SK-N-SH (cell line): ENCODE results near the gene RSRC1.

ENCODE experiments used
- EP300 ChIP-seq, 2 experiments: IDR thresholded peaks; 2 replicates each; pipeline versions ENCODE4 v1.4.0 to v1.6.1; 2012; ENCODE audit warnings: borderline replicate concordance in 1 of 2, low read depth in 1 of 2, low read length in 1 of 2
- EZH2phosphoT487 ChIP-seq: fragments of 200-600 bp; sonication (generic); IDR thresholded peaks from 2 replicates; pipeline ENCODE4 v1.6.1; 2017; ENCODE audit warnings: low read depth, mixed run types, mild to moderate bottlenecking, antibody characterized with exemption, moderate library complexity, borderline replicate concordance
- POLR2AphosphoS5 ChIP-seq: IDR thresholded peaks from 2 replicates; pipeline ENCODE4 v1.6.1; 2012; ENCODE audit warnings: low read depth, low read length
- TAF1 ChIP-seq: IDR thresholded peaks from 2 replicates; pipeline ENCODE4 v1.6.1; 2012; ENCODE audit warnings: low read depth, mild to moderate bottlenecking, low read length, moderate library complexity, borderline replicate concordance
- TCF12 ChIP-seq: IDR thresholded peaks from 2 replicates; pipeline ENCODE4 v1.4.0; 2012
- TF ChIP-seq, protein P1 (sequence below): fragments of 200-600 bp; sonication (generic); IDR thresholded peaks from 2 replicates; pipeline ENCODE4 v1.6.1; 2017; ENCODE audit warnings: antibody characterized with exemption, mild to moderate bottlenecking, moderate library complexity
- TF ChIP-seq, protein P2 (sequence below): IDR thresholded peaks from 2 replicates; pipeline ENCODE4 v1.6.1; 2012; ENCODE audit warnings: mild to moderate bottlenecking, low read depth, low read length, moderate library complexity

GRCh38 chr3:158210067-158210466 lies 100.2 kb downstream of the RSRC1 start:
- TF ChIP-seq, protein P1, sequence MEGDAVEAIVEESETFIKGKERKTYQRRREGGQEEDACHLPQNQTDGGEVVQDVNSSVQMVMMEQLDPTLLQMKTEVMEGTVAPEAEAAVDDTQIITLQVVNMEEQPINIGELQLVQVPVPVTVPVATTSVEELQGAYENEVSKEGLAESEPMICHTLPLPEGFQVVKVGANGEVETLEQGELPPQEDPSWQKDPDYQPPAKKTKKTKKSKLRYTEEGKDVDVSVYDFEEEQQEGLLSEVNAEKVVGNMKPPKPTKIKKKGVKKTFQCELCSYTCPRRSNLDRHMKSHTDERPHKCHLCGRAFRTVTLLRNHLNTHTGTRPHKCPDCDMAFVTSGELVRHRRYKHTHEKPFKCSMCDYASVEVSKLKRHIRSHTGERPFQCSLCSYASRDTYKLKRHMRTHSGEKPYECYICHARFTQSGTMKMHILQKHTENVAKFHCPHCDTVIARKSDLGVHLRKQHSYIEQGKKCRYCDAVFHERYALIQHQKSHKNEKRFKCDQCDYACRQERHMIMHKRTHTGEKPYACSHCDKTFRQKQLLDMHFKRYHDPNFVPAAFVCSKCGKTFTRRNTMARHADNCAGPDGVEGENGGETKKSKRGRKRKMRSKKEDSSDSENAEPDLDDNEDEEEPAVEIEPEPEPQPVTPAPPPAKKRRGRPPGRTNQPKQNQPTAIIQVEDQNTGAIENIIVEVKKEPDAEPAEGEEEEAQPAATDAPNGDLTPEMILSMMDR: no peak
- TF ChIP-seq TAF1 (no peak), EZH2phosphoT487 (no peak), EP300 (IDR thresholded peaks at IDR 0.05; ENCODE audit: borderline replicate concordance in 1 of 2, low read depth in 1 of 2, low read length in 1 of 2) (no peak), TCF12 (no peak), POLR2AphosphoS5 (no peak)
- TF ChIP-seq, protein P2, sequence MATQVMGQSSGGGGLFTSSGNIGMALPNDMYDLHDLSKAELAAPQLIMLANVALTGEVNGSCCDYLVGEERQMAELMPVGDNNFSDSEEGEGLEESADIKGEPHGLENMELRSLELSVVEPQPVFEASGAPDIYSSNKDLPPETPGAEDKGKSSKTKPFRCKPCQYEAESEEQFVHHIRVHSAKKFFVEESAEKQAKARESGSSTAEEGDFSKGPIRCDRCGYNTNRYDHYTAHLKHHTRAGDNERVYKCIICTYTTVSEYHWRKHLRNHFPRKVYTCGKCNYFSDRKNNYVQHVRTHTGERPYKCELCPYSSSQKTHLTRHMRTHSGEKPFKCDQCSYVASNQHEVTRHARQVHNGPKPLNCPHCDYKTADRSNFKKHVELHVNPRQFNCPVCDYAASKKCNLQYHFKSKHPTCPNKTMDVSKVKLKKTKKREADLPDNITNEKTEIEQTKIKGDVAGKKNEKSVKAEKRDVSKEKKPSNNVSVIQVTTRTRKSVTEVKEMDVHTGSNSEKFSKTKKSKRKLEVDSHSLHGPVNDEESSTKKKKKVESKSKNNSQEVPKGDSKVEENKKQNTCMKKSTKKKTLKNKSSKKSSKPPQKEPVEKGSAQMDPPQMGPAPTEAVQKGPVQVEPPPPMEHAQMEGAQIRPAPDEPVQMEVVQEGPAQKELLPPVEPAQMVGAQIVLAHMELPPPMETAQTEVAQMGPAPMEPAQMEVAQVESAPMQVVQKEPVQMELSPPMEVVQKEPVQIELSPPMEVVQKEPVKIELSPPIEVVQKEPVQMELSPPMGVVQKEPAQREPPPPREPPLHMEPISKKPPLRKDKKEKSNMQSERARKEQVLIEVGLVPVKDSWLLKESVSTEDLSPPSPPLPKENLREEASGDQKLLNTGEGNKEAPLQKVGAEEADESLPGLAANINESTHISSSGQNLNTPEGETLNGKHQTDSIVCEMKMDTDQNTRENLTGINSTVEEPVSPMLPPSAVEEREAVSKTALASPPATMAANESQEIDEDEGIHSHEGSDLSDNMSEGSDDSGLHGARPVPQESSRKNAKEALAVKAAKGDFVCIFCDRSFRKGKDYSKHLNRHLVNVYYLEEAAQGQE: no peak
